HEK293 (cell line): ENCODE data around the gene REM2.

ENCODE experiments used
- ELK4 ChIP-seq: IDR thresholded peaks from 2 replicates; pipeline ENCODE4 v1.6.1; 2011; ENCODE audit warnings: mild to moderate bottlenecking, low read depth, low read length, borderline replicate concordance
- HIC1 ChIP-seq: fragments of 450-650 bp; formaldehyde crosslinking; IDR thresholded peaks from 2 replicates; pipeline ENCODE4 v1.5.1; 2016; ENCODE audit warnings: missing biosample characterization, missing genetic modification characterization
- HOXD13 ChIP-seq: sonication (generic); formaldehyde crosslinking; IDR thresholded peaks from 2 replicates; pipeline ENCODE4 v1.8.0; 2022; ENCODE audit warnings: missing genetic modification reagents, borderline replicate concordance
- SETDB1 ChIP-seq: IDR thresholded peaks from one replicate; pipeline ENCODE4 v1.6.1; 2017; ENCODE audit warnings: mild to moderate bottlenecking, low read length, moderate library complexity, mixed read lengths; ENCODE audit not compliant: insufficient read length
- WT1 ChIP-seq: fragments of 450-650 bp; formaldehyde crosslinking; IDR thresholded peaks from 2 replicates; pipeline ENCODE4 v1.5.1; 2016; ENCODE audit warnings: missing biosample characterization, missing genetic modification characterization
- YY1 ChIP-seq: fragments of 450-650 bp; formaldehyde crosslinking; IDR thresholded peaks from 2 replicates; pipeline ENCODE4 v1.5.1; 2018; ENCODE audit warnings: missing biosample characterization, missing genetic modification characterization
- ZBTB11 ChIP-seq: fragments of 450-650 bp; formaldehyde crosslinking; conservative IDR thresholded peaks from 2 replicates; pipeline ENCODE4 v1.5.1; 2016; ENCODE audit warnings: low read depth, missing biosample characterization, missing genetic modification characterization
- ZBTB49 ChIP-seq: fragments of 450-650 bp; formaldehyde crosslinking; IDR thresholded peaks from 2 replicates; pipeline ENCODE4 v1.5.1; 2016; ENCODE audit warnings: missing biosample characterization, missing genetic modification characterization, low read depth
- ZBTB6 ChIP-seq: fragments of 450-650 bp; formaldehyde crosslinking; IDR thresholded peaks from 2 replicates; pipeline ENCODE4 v1.5.1; 2017; ENCODE audit warnings: missing biosample characterization, missing genetic modification characterization
- ZNF138 ChIP-seq: fragments of 450-650 bp; formaldehyde crosslinking; IDR thresholded peaks from 2 replicates; pipeline ENCODE4 v1.5.1; 2016; ENCODE audit warnings: missing biosample characterization, missing genetic modification characterization, borderline replicate concordance
- ZNF148 ChIP-seq: fragments of 450-650 bp; formaldehyde crosslinking; IDR thresholded peaks from 2 replicates; pipeline ENCODE4 v1.5.0; 2017; ENCODE audit warnings: missing biosample characterization, missing genetic modification characterization, borderline replicate concordance
- ZNF155 ChIP-seq: fragments of 450-650 bp; formaldehyde crosslinking; IDR thresholded peaks from 2 replicates; pipeline ENCODE4 v1.5.1; 2016; ENCODE audit warnings: missing biosample characterization, missing genetic modification characterization
- ZNF23 ChIP-seq: fragments of 450-650 bp; formaldehyde crosslinking; IDR thresholded peaks from 2 replicates; pipeline ENCODE4 v1.5.1; 2016; ENCODE audit warnings: missing biosample characterization, missing genetic modification characterization, borderline replicate concordance
- ZNF239 ChIP-seq: fragments of 450-650 bp; formaldehyde crosslinking; IDR thresholded peaks from 2 replicates; pipeline ENCODE4 v1.5.1; 2016; ENCODE audit warnings: missing biosample characterization, missing genetic modification characterization
- ZNF335 ChIP-seq: fragments of 450-650 bp; formaldehyde crosslinking; conservative IDR thresholded peaks from 2 replicates; pipeline ENCODE4 v1.5.1; 2016; ENCODE audit warnings: missing biosample characterization, missing genetic modification characterization
- ZNF398 ChIP-seq: fragments of 450-650 bp; formaldehyde crosslinking; IDR thresholded peaks from 2 replicates; pipeline ENCODE4 v1.5.1; 2017; ENCODE audit warnings: missing biosample characterization, missing genetic modification characterization
- ZNF510 ChIP-seq: fragments of 450-650 bp; formaldehyde crosslinking; IDR thresholded peaks from 2 replicates; pipeline ENCODE4 v1.5.1; 2018; ENCODE audit warnings: mild to moderate bottlenecking, missing genetic modification characterization, missing biosample characterization; ENCODE audit not compliant: insufficient replicate concordance
- ZNF513 ChIP-seq: fragments of 450-650 bp; IDR thresholded peaks from 2 replicates; pipeline ENCODE4 v1.5.1; 2018; ENCODE audit warnings: missing biosample characterization, missing genetic modification characterization
- ZNF544 ChIP-seq: fragments of 450-650 bp; formaldehyde crosslinking; IDR thresholded peaks from 2 replicates; pipeline ENCODE4 v1.5.0; 2017; ENCODE audit warnings: missing biosample characterization, missing genetic modification characterization
- ZNF785 ChIP-seq: fragments of 450-650 bp; formaldehyde crosslinking; IDR thresholded peaks from 2 replicates; pipeline ENCODE4 v1.5.1; 2016; ENCODE audit warnings: missing biosample characterization, missing genetic modification characterization
- ZSCAN30 ChIP-seq: fragments of 450-650 bp; IDR thresholded peaks from 2 replicates; pipeline ENCODE4 v1.5.1; 2018; ENCODE audit warnings: missing biosample characterization, mild to moderate bottlenecking, missing genetic modification characterization, moderate library complexity

REM2 gene

GRCh38 chr14:22918804-22919600 is 36.0 kb downstream of the REM2 start, which contains the start of gene RBM23 (continued):
- no peak for TF ChIP-seq ELK4
- no peak for TF ChIP-seq SETDB1
- no peak for TF ChIP-seq ZNF398 (tag by site-specific recombination)
- no peak for TF ChIP-seq ZNF510 (tag by site-specific recombination)
- no peak for TF ChIP-seq ZSCAN30 (tag by site-specific recombination)
- TF ChIP-seq ZNF155 = no peak
- TF ChIP-seq ZNF138 (tag by site-specific recombination) = no peak
- no peak for TF ChIP-seq ZBTB11
- TF ChIP-seq ZNF544 (tag by site-specific recombination) = no peak
- peak; percentile 92 for TF ChIP-seq YY1 (tag by site-specific recombination)
- TF ChIP-seq WT1 (tag by site-specific recombination) = peak; percentile 18; the same call in 1 of the 2 replicates
- no peak for TF ChIP-seq HOXD13 (CRISPR knock-in tag)
- TF ChIP-seq ZNF239 (tag by site-specific recombination) = no peak
- no peak for TF ChIP-seq ZNF513 (tag by site-specific recombination)
- no peak for TF ChIP-seq ZNF148 (tag by site-specific recombination)
- no peak for TF ChIP-seq HIC1 (tag by site-specific recombination)
- no peak for TF ChIP-seq ZBTB49
- TF ChIP-seq ZBTB6 (tag by site-specific recombination) = no peak
- no peak for TF ChIP-seq ZNF23
- no peak for TF ChIP-seq ZNF785 (tag by site-specific recombination)
- peak; percentile 50; the same call in 1 of the 2 replicates for TF ChIP-seq ZNF335 (tag by site-specific recombination)
